ENCODE data around the gene PNRC1.

The PNRC1 gene

DNA sequence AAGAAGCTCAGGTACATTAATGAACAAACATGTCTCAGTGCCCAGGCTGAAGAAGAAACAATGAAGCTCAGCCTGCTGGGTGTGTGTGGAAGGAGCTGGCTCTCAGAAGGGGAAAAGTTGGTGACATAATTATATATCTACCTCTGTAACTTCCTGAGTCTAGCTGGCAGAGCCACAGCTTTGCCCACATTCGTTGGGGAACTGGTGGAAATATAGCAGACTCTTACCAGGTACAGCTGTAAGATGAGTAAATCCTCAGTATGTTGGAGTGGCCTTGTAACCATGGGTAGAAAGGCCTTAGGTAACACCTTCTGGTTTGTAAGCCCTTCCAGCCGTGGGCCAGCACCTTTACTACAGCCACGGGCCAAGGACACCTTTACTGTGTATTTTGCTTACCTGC, 29.9 kb upstream of the PNRC1 start:
- H2BK5ac ChIP-seq (ENCODE audit: low read length) = no peak overlapping the region
- H3K79me1 ChIP-seq (ENCODE audit: low read length) = no peaks in the 10 kb centered on the region
- no peaks in the 10 kb centered on the region for H3K27me3 ChIP-seq (ENCODE audit: insufficient read depth, low read length, poor library complexity)
- H3K4me1 ChIP-seq (ENCODE audit: control insufficient read depth, low read depth, low read length) = no peaks in the 10 kb centered on the region
- no peak overlapping the region for H2BK15ac ChIP-seq (replicated peaks; ENCODE audit: low read depth)
- no peaks in the 10 kb centered on the region for H3K79me2 ChIP-seq (ENCODE audit: control insufficient read depth, insufficient read depth, low read length)
- no peak overlapping the region for H3K23ac ChIP-seq (ENCODE audit: low read length)
- H3K56ac ChIP-seq (ENCODE audit: low read length) = no peak overlapping the region
- no CpG with 5 or more reads among the region's 3 CpGs for WGBS (ENCODE audit: extremely low coverage, insufficient coverage, low lambda C conversion rate)
- no peak overlapping the region for H2AK5ac ChIP-seq (ENCODE audit: low read length)
- H4K5ac ChIP-seq (ENCODE audit: low read length) = no peak overlapping the region
- no peak overlapping the region for H3K27ac ChIP-seq (ENCODE audit: low read depth, low read length)
- no peak overlapping the region for H2BK120ac ChIP-seq (ENCODE audit: low read depth, low read length)
- no peaks in the 10 kb centered on the region for H3K36me3 ChIP-seq (ENCODE audit: control insufficient read depth, insufficient read depth, low read length)
- H3K4me2 ChIP-seq (ENCODE audit: low read length) = no peak overlapping the region
- H3K18ac ChIP-seq (ENCODE audit: low read length) = no peak overlapping the region
- H3K4me3 ChIP-seq (ENCODE audit: low read length) = no peak overlapping the region
- no peak overlapping the region for H3K4ac ChIP-seq (ENCODE audit: low read depth, low read length)
- H4K8ac ChIP-seq (ENCODE audit: low read depth, low read length) = no peak overlapping the region
- H3K9ac ChIP-seq (ENCODE audit: low read length) = no peak overlapping the region
- no peak for DNase-seq

DNA sequence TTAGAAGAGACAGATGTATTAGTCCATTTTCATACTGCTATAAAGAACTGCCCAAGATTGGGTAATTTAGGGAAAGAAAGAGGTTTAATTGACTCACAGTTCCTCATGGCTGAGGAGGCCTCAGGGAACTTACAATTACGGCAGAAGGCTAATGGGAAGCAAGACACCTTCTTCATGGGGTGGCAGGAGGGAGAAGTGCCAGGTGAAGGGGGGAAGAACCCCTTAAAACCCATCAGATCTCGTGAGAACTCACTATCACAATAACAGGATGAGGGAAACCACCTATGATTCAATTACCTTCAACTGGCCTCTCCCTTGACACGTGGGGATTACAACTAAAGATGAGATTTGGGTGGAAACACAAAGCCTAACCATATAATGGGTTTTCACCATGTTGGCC, 28.9 kb upstream of the PNRC1 start:
- no peaks in the 10 kb centered on the region for H3K79me1 ChIP-seq (ENCODE audit: low read length)
- no peak overlapping the region for H3K4ac ChIP-seq (ENCODE audit: low read depth, low read length)
- no peak for DNase-seq
- no peaks in the 10 kb centered on the region for H3K79me2 ChIP-seq (ENCODE audit: control insufficient read depth, insufficient read depth, low read length)
- H4K8ac ChIP-seq (ENCODE audit: low read depth, low read length) = no peak overlapping the region
- no peak overlapping the region for H2AK5ac ChIP-seq (ENCODE audit: low read length)
- no peak overlapping the region for H3K27ac ChIP-seq (ENCODE audit: low read depth, low read length)
- no peak overlapping the region for H3K56ac ChIP-seq (ENCODE audit: low read length)
- H3K4me2 ChIP-seq (ENCODE audit: low read length) = no peak overlapping the region
- WGBS (ENCODE audit: extremely low coverage, insufficient coverage, low lambda C conversion rate) = no CpG with 5 or more reads among the region's 3 CpGs
- H3K23ac ChIP-seq (ENCODE audit: low read length) = no peak overlapping the region
- H2BK15ac ChIP-seq (replicated peaks; ENCODE audit: low read depth) = no peak overlapping the region
- H3K9ac ChIP-seq (ENCODE audit: low read length) = no peak overlapping the region
- H3K4me3 ChIP-seq (ENCODE audit: low read length) = no peak overlapping the region
- no peaks in the 10 kb centered on the region for H3K36me3 ChIP-seq (ENCODE audit: control insufficient read depth, insufficient read depth, low read length)
- no peaks in the 10 kb centered on the region for H3K27me3 ChIP-seq (ENCODE audit: insufficient read depth, low read length, poor library complexity)
- H2BK120ac ChIP-seq (ENCODE audit: low read depth, low read length) = no peak overlapping the region
- H3K4me1 ChIP-seq (ENCODE audit: control insufficient read depth, low read depth, low read length) = no peaks in the 10 kb centered on the region
- H2BK5ac ChIP-seq (ENCODE audit: low read length) = no peak overlapping the region
- H3K18ac ChIP-seq (ENCODE audit: low read length) = no peak overlapping the region
- no peak overlapping the region for H4K5ac ChIP-seq (ENCODE audit: low read length)

DNA sequence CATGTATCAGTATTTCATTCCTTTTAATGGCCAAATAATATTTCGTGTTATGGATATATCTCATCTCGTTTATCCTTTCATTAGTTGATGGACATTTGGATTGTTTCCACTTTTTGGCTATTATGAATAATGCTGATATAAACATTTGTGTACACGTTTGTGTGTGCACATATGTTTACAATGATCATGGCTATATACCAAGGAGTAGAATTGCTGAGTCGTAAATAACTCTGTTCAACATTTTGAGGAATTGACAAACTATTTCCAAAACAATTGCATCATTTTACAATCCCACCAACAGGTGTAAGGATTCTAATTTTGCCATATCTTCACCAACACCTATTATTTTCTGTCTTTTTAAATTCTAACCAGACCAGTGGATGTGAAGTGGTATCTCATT, 26.3 kb upstream of the PNRC1 start:
- Histone ChIP-seq H3K18ac (ENCODE audit: low read length) (no peak overlapping the region), H2BK5ac (ENCODE audit: low read length) (no peak overlapping the region), H3K4me2 (ENCODE audit: low read length) (no peak overlapping the region), H3K56ac (ENCODE audit: low read length) (no peak overlapping the region), H3K4me1 (ENCODE audit: control insufficient read depth, low read depth, low read length) (no peaks in the 10 kb centered on the region), H3K23ac (ENCODE audit: low read length) (no peak overlapping the region), H3K27me3 (ENCODE audit: insufficient read depth, low read length, poor library complexity) (no peaks in the 10 kb centered on the region), H3K79me1 (ENCODE audit: low read length) (no peaks in the 10 kb centered on the region), H3K4ac (ENCODE audit: low read depth, low read length) (no peak overlapping the region), H3K4me3 (ENCODE audit: low read length) (no peak overlapping the region), H2BK120ac (ENCODE audit: low read depth, low read length) (no peak overlapping the region), H3K9ac (ENCODE audit: low read length) (no peak overlapping the region), H4K8ac (ENCODE audit: low read depth, low read length) (no peak overlapping the region), H3K79me2 (ENCODE audit: control insufficient read depth, insufficient read depth, low read length) (no peaks in the 10 kb centered on the region), H2BK15ac (replicated peaks; ENCODE audit: low read depth) (no peak overlapping the region), H4K5ac (ENCODE audit: low read length) (no peak overlapping the region), H2AK5ac (ENCODE audit: low read length) (no peak overlapping the region), H3K27ac (ENCODE audit: low read depth, low read length) (no peak overlapping the region), H3K36me3 (ENCODE audit: control insufficient read depth, insufficient read depth, low read length) (no peaks in the 10 kb centered on the region)
- WGBS (ENCODE audit: extremely low coverage, insufficient coverage, low lambda C conversion rate) = no CpG with 5 or more reads among the region's 4 CpGs
- no peak for DNase-seq

DNA sequence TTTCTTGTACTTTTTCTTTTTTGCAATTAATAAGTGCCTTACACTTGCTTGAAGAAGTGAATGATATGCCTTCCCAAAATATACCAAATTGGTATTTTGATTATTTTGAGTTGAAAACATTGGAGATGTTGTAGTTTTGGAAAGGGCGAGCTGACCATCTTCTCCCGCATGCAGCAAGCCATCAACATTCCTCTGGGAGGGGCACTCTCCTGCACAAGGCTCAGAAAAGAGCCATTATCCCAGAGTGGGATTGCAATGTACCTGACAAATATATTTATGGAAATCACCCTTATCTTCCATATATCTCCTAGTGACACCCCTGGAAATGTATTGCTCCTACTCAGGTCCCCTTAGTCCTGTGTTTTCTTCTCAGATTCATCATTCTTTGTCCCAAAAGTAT, 22.8 kb upstream of the PNRC1 start:
- H4K8ac ChIP-seq (ENCODE audit: low read depth, low read length) = no peak overlapping the region
- no peak overlapping the region for H3K18ac ChIP-seq (ENCODE audit: low read length)
- no peak overlapping the region for H3K56ac ChIP-seq (ENCODE audit: low read length)
- H3K27ac ChIP-seq (ENCODE audit: low read depth, low read length) = no peak overlapping the region
- no peak overlapping the region for H2BK15ac ChIP-seq (replicated peaks; ENCODE audit: low read depth)
- no peak overlapping the region for H3K9ac ChIP-seq (ENCODE audit: low read length)
- no peak overlapping the region for H3K4me3 ChIP-seq (ENCODE audit: low read length)
- whole genome bisulfite sequencing (ENCODE audit: extremely low coverage, insufficient coverage, low lambda C conversion rate) = no CpG with 5 or more reads among the region's 2 CpGs
- no peak overlapping the region for H3K4me2 ChIP-seq (ENCODE audit: low read length)
- no peak for DNase-seq
- no peak overlapping the region for H4K5ac ChIP-seq (ENCODE audit: low read length)
- H3K4ac ChIP-seq (ENCODE audit: low read depth, low read length) = no peak overlapping the region
- no peaks in the 10 kb centered on the region for H3K36me3 ChIP-seq (ENCODE audit: control insufficient read depth, insufficient read depth, low read length)
- no peaks in the 10 kb centered on the region for H3K79me2 ChIP-seq (ENCODE audit: control insufficient read depth, insufficient read depth, low read length)
- no peak overlapping the region for H2BK120ac ChIP-seq (ENCODE audit: low read depth, low read length)
- no peaks in the 10 kb centered on the region for H3K79me1 ChIP-seq (ENCODE audit: low read length)
- H2BK5ac ChIP-seq (ENCODE audit: low read length) = no peak overlapping the region
- H3K4me1 ChIP-seq (ENCODE audit: control insufficient read depth, low read depth, low read length) = no peaks in the 10 kb centered on the region
- no peak overlapping the region for H2AK5ac ChIP-seq (ENCODE audit: low read length)
- H3K27me3 ChIP-seq (ENCODE audit: insufficient read depth, low read length, poor library complexity) = no peaks in the 10 kb centered on the region
- no peak overlapping the region for H3K23ac ChIP-seq (ENCODE audit: low read length)

DNA sequence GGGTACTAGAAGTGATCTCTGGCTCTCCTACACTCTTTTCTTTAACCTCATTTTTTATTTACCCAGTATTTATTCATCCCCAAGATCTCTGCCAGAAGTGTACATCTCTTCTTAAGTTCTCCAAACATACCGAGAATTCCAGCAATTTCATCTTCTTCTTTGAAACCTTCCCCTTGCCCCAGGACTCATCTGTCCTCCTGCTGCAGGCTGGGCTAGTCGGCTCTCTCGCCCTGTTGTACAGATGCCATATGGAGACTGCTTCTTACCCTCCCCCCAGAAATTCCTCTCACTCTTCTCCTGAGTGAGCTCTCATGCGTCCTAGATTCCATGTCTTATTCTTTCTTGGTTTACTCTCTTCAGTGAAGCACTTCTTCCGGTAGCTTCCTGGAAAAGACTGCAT, 21.9 kb upstream of the PNRC1 start:
- Histone ChIP-seq H3K27ac (ENCODE audit: low read depth, low read length) (no peak overlapping the region), H3K18ac (ENCODE audit: low read length) (no peak overlapping the region), H4K5ac (ENCODE audit: low read length) (no peak overlapping the region), H2BK15ac (replicated peaks; ENCODE audit: low read depth) (no peak overlapping the region), H3K27me3 (ENCODE audit: insufficient read depth, low read length, poor library complexity) (no peaks in the 10 kb centered on the region), H3K4ac (ENCODE audit: low read depth, low read length) (no peak overlapping the region), H3K4me3 (ENCODE audit: low read length) (no peak overlapping the region), H2AK5ac (ENCODE audit: low read length) (no peak overlapping the region), H3K36me3 (ENCODE audit: control insufficient read depth, insufficient read depth, low read length) (no peaks in the 10 kb centered on the region), H4K8ac (ENCODE audit: low read depth, low read length) (no peak overlapping the region), H2BK5ac (ENCODE audit: low read length) (no peak overlapping the region), H3K9ac (ENCODE audit: low read length) (no peak overlapping the region), H2BK120ac (ENCODE audit: low read depth, low read length) (no peak overlapping the region), H3K79me1 (ENCODE audit: low read length) (no peaks in the 10 kb centered on the region), H3K23ac (ENCODE audit: low read length) (no peak overlapping the region), H3K4me1 (ENCODE audit: control insufficient read depth, low read depth, low read length) (no peaks in the 10 kb centered on the region), H3K79me2 (ENCODE audit: control insufficient read depth, insufficient read depth, low read length) (no peaks in the 10 kb centered on the region), H3K4me2 (ENCODE audit: low read length) (no peak overlapping the region), H3K56ac (ENCODE audit: low read length) (no peak overlapping the region)
- no peak for DNase-seq
- no CpG with 5 or more reads among the region's 5 CpGs for WGBS (ENCODE audit: extremely low coverage, insufficient coverage, low lambda C conversion rate)

DNA sequence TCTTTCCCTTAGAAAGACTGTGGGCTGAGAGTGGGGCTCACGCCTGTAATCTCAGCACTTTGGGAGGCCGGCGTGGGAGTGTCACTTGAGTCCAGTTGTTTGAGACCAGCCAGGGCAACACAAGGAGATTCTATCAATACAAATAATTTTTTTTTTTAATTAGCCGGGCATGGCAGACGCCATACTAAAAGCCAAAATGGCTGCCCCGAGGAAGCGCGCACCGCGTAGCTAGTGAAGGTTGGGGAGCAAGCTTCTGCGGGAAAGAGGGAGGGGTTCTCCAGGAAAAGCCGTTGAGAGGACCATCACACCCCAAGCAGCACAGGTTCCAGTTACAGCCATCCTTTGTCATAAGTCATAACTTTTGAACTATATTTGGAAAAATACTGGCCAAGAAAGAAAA, 21.3 kb upstream of the PNRC1 start:
- H3K79me1 ChIP-seq (ENCODE audit: low read length) = no peaks in the 10 kb centered on the region
- no peaks in the 10 kb centered on the region for H3K27me3 ChIP-seq (ENCODE audit: insufficient read depth, low read length, poor library complexity)
- H2BK5ac ChIP-seq (ENCODE audit: low read length) = no peak overlapping the region
- no peak overlapping the region for H4K8ac ChIP-seq (ENCODE audit: low read depth, low read length)
- H3K4ac ChIP-seq (ENCODE audit: low read depth, low read length) = no peak overlapping the region
- no peaks in the 10 kb centered on the region for H3K79me2 ChIP-seq (ENCODE audit: control insufficient read depth, insufficient read depth, low read length)
- no peak overlapping the region for H2BK120ac ChIP-seq (ENCODE audit: low read depth, low read length)
- no peak overlapping the region for H3K9ac ChIP-seq (ENCODE audit: low read length)
- H3K18ac ChIP-seq (ENCODE audit: low read length) = no peak overlapping the region
- H3K56ac ChIP-seq (ENCODE audit: low read length) = no peak overlapping the region
- H3K4me3 ChIP-seq (ENCODE audit: low read length) = no peak overlapping the region
- no CpG with 5 or more reads among the region's 12 CpGs for WGBS (ENCODE audit: extremely low coverage, insufficient coverage, low lambda C conversion rate)
- no peak overlapping the region for H3K23ac ChIP-seq (ENCODE audit: low read length)
- no peak overlapping the region for H4K5ac ChIP-seq (ENCODE audit: low read length)
- H3K27ac ChIP-seq (ENCODE audit: low read depth, low read length) = no peak overlapping the region
- no peaks in the 10 kb centered on the region for H3K36me3 ChIP-seq (ENCODE audit: control insufficient read depth, insufficient read depth, low read length)
- DNase-seq = no peak
- no peak overlapping the region for H3K4me2 ChIP-seq (ENCODE audit: low read length)
- H2AK5ac ChIP-seq (ENCODE audit: low read length) = no peak overlapping the region
- no peaks in the 10 kb centered on the region for H3K4me1 ChIP-seq (ENCODE audit: control insufficient read depth, low read depth, low read length)
- no peak overlapping the region for H2BK15ac ChIP-seq (replicated peaks; ENCODE audit: low read depth)

All from mesendoderm (in vitro differentiated cells).